GM11168 (cell line): ENCODE data around the gene MMP24OS.
"Not testable (repeated sequence)": the region's sequence is repeated elsewhere in the genome, so short reads cannot be mapped to it uniquely, and the experiment has no call there.

ENCODE experiments used
- in situ Hi-C: fragments of 300-500 bp; cut with MboI; formaldehyde crosslinking; loops from one replicate; pipeline ENCODE4 v1.12.0; 2022; ENCODE audit warnings: low sequenced_read_pairs; ENCODE audit not compliant: unreplicated experiment

The MMP24OS gene

GRCh38 chr20:35277531-35278395, at the start of gene MMP24OS:
Gene MMP24OS (minus strand): TSS chr20:35278122. CDS start chr20:35277929, 193 bp downstream.
- in situ Hi-C loops = no loop called here

GRCh38 chr20:35327074-35327976, 49.4 kb upstream of the MMP24OS start:
- in situ Hi-C loops = no loop called here

- in situ Hi-C loops = no loop called here
Measured at GRCh38 chr20:35326740-35327073, 48.8 kb upstream of the MMP24OS start.

- in situ Hi-C loops = no loop called here
Measured at GRCh38 chr20:35326021-35326739, 48.3 kb upstream of the MMP24OS start.

GRCh38 chr20:35325401-35325800, 47.5 kb upstream of the MMP24OS start:
- in situ Hi-C loops = no loop called here

- in situ Hi-C loops = no loop called here
Measured at GRCh38 chr20:35320396-35321126, 42.6 kb upstream of the MMP24OS start.

GRCh38 chr20:35319871-35320197, 41.9 kb upstream of the MMP24OS start:
- in situ Hi-C loops = no loop called here

- in situ Hi-C loops = no loop called here
Measured at GRCh38 chr20:35319192-35319870, 41.4 kb upstream of the MMP24OS start.

- in situ Hi-C loops = no loop called here
Measured at GRCh38 chr20:35318502-35319157, 40.7 kb upstream of the MMP24OS start.

GRCh38 chr20:35317416-35318210, 39.7 kb upstream of the MMP24OS start:
- in situ Hi-C loops = no loop called here

GRCh38 chr20:35316086-35316485, 38.2 kb upstream of the MMP24OS start:
- in situ Hi-C loops = no loop called here

- in situ Hi-C loops = not testable (repeated sequence)
Measured at GRCh38 chr20:35315632-35316020, 37.7 kb upstream of the MMP24OS start.

- in situ Hi-C loops = no loop called here
Measured at GRCh38 chr20:35314816-35315631, 37.1 kb upstream of the MMP24OS start.

GRCh38 chr20:35312318-35312717, 34.4 kb upstream of the MMP24OS start:
- in situ Hi-C loops = no loop called here

- in situ Hi-C loops = no loop called here
Measured at GRCh38 chr20:35311822-35312221, 33.9 kb upstream of the MMP24OS start.

- in situ Hi-C loops = no loop called here
Measured at GRCh38 chr20:35311409-35311808, 33.5 kb upstream of the MMP24OS start.
